Nephron progenitor cell (in vitro differentiated cells): ENCODE data around the gene TUSC7.

Source experiments
- DNase-seq: peaks from one replicate; pipeline ENCODE4 v3.0.0; 2021
- H3K27ac Mint-ChIP-seq: 2 replicates; pipeline ENCODE4 v1.8.0; 2021; ENCODE audit warnings: mild to moderate bottlenecking, moderate library complexity, mixed read lengths
- H3K27me3 Mint-ChIP-seq: 2 replicates; pipeline ENCODE4 v1.8.0; 2021; ENCODE audit warnings: mild to moderate bottlenecking, low read depth, mixed read lengths; ENCODE audit not compliant: poor library complexity
- H3K36me3 Mint-ChIP-seq: 2 replicates; pipeline ENCODE4 v1.8.0; 2021; ENCODE audit warnings: low read depth, mixed read lengths
- H3K4me1 Mint-ChIP-seq: 2 replicates; pipeline ENCODE4 v1.8.0; 2021; ENCODE audit warnings: mixed read lengths
- H3K4me3 Mint-ChIP-seq: 2 replicates; pipeline ENCODE4 v1.8.0; 2021; ENCODE audit warnings: mild to moderate bottlenecking, moderate library complexity, mixed read lengths
- H3K9me3 Mint-ChIP-seq: 2 replicates; pipeline ENCODE4 v1.8.0; 2021; ENCODE audit warnings: mild to moderate bottlenecking, moderate library complexity, mixed read lengths
- TF ChIP-seq, protein P1 (sequence below): fragments of 200-600 bp; sonication (generic); IDR thresholded peaks from 2 replicates; pipeline ENCODE4 v1.5.0; 2021; ENCODE audit warnings: antibody characterized with exemption

TUSC7 gene

GRCh38 chr3:116716490-116716889, 6.9 kb downstream of the TUSC7 start:
- Mint-ChIP-seq H3K4me3 (no peak overlapping the region), H3K27me3 (peaks cover 4% of the 10 kb centered on the region), H3K9me3 (no peaks in the 10 kb centered on the region), H3K36me3 (no peaks in the 10 kb centered on the region), H3K4me1 (peaks cover 18% of the 10 kb centered on the region), H3K27ac (peak overlapping the region; percentile 93)
- no peak for DNase-seq
- TF ChIP-seq, protein P1, sequence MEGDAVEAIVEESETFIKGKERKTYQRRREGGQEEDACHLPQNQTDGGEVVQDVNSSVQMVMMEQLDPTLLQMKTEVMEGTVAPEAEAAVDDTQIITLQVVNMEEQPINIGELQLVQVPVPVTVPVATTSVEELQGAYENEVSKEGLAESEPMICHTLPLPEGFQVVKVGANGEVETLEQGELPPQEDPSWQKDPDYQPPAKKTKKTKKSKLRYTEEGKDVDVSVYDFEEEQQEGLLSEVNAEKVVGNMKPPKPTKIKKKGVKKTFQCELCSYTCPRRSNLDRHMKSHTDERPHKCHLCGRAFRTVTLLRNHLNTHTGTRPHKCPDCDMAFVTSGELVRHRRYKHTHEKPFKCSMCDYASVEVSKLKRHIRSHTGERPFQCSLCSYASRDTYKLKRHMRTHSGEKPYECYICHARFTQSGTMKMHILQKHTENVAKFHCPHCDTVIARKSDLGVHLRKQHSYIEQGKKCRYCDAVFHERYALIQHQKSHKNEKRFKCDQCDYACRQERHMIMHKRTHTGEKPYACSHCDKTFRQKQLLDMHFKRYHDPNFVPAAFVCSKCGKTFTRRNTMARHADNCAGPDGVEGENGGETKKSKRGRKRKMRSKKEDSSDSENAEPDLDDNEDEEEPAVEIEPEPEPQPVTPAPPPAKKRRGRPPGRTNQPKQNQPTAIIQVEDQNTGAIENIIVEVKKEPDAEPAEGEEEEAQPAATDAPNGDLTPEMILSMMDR = no peak

GRCh38 chr3:116717566-116717965, 8.0 kb downstream of the TUSC7 start:
- Mint-ChIP-seq H3K27me3 (peaks cover 4% of the 10 kb centered on the region), H3K9me3 (no peaks in the 10 kb centered on the region), H3K4me1 (peaks cover 18% of the 10 kb centered on the region), H3K27ac (peak overlapping the region; percentile 19), H3K36me3 (no peaks in the 10 kb centered on the region), H3K4me3 (no peak overlapping the region)
- TF ChIP-seq, protein P1 = no peak
- DNase-seq = no peak

- H3K36me3 Mint-ChIP-seq = no peaks in the 10 kb centered on the region
- H3K4me1 Mint-ChIP-seq = no peaks in the 10 kb centered on the region
- TF ChIP-seq, protein P1 = no peak
- no peak overlapping the region for H3K4me3 Mint-ChIP-seq
- no peak for DNase-seq
- no peaks in the 10 kb centered on the region for H3K27me3 Mint-ChIP-seq
- no peak overlapping the region for H3K27ac Mint-ChIP-seq
- no peaks in the 10 kb centered on the region for H3K9me3 Mint-ChIP-seq
These were observed 18.9 kb downstream of the TUSC7 start for GRCh38 chr3:116728454-116728853.

DNA sequence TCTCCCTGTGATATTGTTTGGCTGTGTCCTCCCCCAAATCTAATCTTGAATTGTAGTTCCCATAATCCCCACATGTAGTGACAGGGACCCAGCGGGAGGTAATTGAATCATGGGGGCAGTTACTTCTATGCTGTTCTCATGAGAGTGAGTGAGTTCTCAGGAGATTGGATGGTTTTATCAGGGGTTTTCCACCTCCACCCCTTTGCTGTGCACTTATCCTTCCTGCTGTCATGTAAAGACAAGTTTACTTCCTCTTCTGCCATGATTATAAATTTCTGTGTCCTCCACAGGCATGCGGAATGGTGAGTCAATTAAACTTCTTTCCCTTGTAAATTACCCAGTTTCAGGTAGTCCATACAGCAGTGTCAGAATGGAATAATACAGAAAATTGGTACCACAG, 24.7 kb downstream of the TUSC7 start:
- H3K9me3 Mint-ChIP-seq = peaks cover 25% of the 10 kb centered on the region
- no peak for DNase-seq
- H3K4me3 Mint-ChIP-seq = no peak overlapping the region
- no peak overlapping the region for H3K27ac Mint-ChIP-seq
- H3K36me3 Mint-ChIP-seq = no peaks in the 10 kb centered on the region
- TF ChIP-seq, protein P1 = no peak
- H3K27me3 Mint-ChIP-seq = peaks cover 2% of the 10 kb centered on the region
- H3K4me1 Mint-ChIP-seq = no peaks in the 10 kb centered on the region

- H3K27ac Mint-ChIP-seq = no peak overlapping the region
- peaks cover 26% of the 10 kb centered on the region for H3K9me3 Mint-ChIP-seq
- H3K4me3 Mint-ChIP-seq = no peak overlapping the region
- no peaks in the 10 kb centered on the region for H3K36me3 Mint-ChIP-seq
- no peaks in the 10 kb centered on the region for H3K27me3 Mint-ChIP-seq
- TF ChIP-seq, protein P1 = no peak
- DNase-seq = no peak
- peaks cover 5% of the 10 kb centered on the region for H3K4me1 Mint-ChIP-seq
These were observed 30.1 kb downstream of the TUSC7 start for GRCh38 chr3:116739678-116740077.

- no peak for DNase-seq
These were observed 30.7 kb downstream of the TUSC7 start for GRCh38 chr3:116740293-116740692.

More at GRCh38 chr3:116740293-116740692, 30.7 kb downstream of the TUSC7 start:
- no peaks in the 10 kb centered on the region for H3K36me3 Mint-ChIP-seq
- no peaks in the 10 kb centered on the region for H3K27me3 Mint-ChIP-seq
- H3K27ac Mint-ChIP-seq = no peak overlapping the region
- H3K4me1 Mint-ChIP-seq = peaks cover 5% of the 10 kb centered on the region
- TF ChIP-seq, protein P1 = no peak
- no peak overlapping the region for H3K4me3 Mint-ChIP-seq
- peaks cover 27% of the 10 kb centered on the region for H3K9me3 Mint-ChIP-seq
